OCI-LY7 (cell line): Measurements from ENCODE around the gene IFT88.

Experiments
- CTCF ChIP-seq: fragments of 200-600 bp; sonication (generic); conservative IDR thresholded peaks from 2 replicates; pipeline ENCODE4 v1.5.1; 2014; ENCODE audit warnings: mild to moderate bottlenecking, antibody characterized with exemption, low read length, moderate library complexity, mixed read lengths
- EZH2phosphoT487 ChIP-seq: fragments of 200-600 bp; sonication (generic); IDR thresholded peaks from 2 replicates; pipeline ENCODE4 v1.6.1; 2018; ENCODE audit warnings: low read depth, borderline replicate concordance, mild to moderate bottlenecking, mixed run types, antibody characterized with exemption, low read length, moderate library complexity, mixed read lengths

GRCh38 chr13:20684041-20684440 lies 117.1 kb downstream of the IFT88 start:
- TF ChIP-seq CTCF = no peak
- TF ChIP-seq EZH2phosphoT487 = no peak
